GM12892 (cell line): ENCODE measurements around the gene IL6ST.
"Not testable (repeated sequence)": the region's sequence is repeated elsewhere in the genome, so short reads cannot be mapped to it uniquely, and the experiment has no call there.

Experiments
- DNase-seq: peaks from one replicate; pipeline ENCODE4 v3.0.0; 2011; ENCODE audit not compliant: insufficient read length
- FAIRE-seq: peaks from 2 replicates; lab custom pipeline; 2011; peaks lifted over from hg19 to GRCh38; lab: Jason Lieb, UNC
- POLR2A ChIP-seq: IDR thresholded peaks from 2 replicates; pipeline ENCODE4 v1.6.1; 2011; ENCODE audit warnings: low read depth, low read length, control low read depth
- POLR2AphosphoS5 ChIP-seq: IDR thresholded peaks from 2 replicates; pipeline ENCODE4 v1.6.1; 2011; ENCODE audit warnings: low read depth, low read length, control low read depth
- TAF1 ChIP-seq: IDR thresholded peaks from 2 replicates; pipeline ENCODE4 v1.6.1; 2011; ENCODE audit warnings: low read depth, mild to moderate bottlenecking, control low read depth, low read length, borderline replicate concordance

IL6ST gene

GRCh38 chr5:55986931-55987330, 7.8 kb downstream of the IL6ST start:
- FAIRE-seq = no peak
- DNase-seq = no peak
- TF ChIP-seq POLR2A (no peak), POLR2AphosphoS5 (no peak), TAF1 (no peak)

GRCh38 chr5:55985181-55985580, 9.6 kb downstream of the IL6ST start:
- TF ChIP-seq TAF1 (no peak), POLR2AphosphoS5 (no peak), POLR2A (no peak)
- DNase-seq = no peak
- FAIRE-seq = no peak

DNA sequence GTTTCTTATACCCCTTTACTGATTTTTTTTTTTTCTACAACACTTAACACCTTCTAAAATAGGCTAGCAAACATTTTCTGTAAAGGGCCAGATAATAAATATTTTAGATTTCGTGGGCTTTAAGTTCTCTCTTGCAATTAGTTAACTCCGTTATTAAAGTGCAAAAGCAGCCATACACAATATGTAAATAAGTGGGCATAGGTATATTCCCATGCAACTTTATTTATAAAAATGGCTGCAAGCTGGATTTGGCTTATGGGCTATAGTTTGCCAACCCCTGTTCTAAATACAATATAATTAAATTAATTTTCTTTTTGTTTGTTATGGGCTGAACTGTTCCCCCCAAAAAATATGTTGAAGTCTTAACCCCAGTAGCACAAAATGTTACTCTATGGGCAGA, 10.8 kb downstream of the IL6ST start:
- TF ChIP-seq TAF1 (no peak), POLR2AphosphoS5 (no peak), POLR2A (no peak)
- FAIRE-seq (no peak), DNase-seq (no peak)

DNA sequence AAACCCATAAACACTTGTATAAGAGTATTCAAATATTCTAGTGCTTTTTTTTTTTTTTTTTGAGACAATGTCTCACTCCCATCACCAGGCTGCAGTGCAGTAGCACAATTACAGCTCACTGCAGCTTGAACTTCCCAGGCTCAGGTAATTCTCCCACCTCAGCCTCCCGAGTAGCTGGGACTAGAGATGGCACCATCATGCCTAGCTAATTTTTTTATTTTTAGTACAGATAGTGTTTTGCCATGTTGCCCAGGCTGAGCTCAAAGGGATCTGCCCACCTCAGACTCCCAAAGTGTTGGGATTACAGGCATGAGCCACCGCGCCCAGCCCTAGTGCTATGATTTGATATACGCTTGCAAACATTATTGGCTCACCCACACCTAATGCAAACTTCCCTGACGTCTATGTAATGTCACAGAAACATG, 11.8 kb downstream of the IL6ST start:
- FAIRE-seq (no peak), DNase-seq (no peak)
- TF ChIP-seq TAF1 (no peak), POLR2A (no peak), POLR2AphosphoS5 (no peak)

DNA sequence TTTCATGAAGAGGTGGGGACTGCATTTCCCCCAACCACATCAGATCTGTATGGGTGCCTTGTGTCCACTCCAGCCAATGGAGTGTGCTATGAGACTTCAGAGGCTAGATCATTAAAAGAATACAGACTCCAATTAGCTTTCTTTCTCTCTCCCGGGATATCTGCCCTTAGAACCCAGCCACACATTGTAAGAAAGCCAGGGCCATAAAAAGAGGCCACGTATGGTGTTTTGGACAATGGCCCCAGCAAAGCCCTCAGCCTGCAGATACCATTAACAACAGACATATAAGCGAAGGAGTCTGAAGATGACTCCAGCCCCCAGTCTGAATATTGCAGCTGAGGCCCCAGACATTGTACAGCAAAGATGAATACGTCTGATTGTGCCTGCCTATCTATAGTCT, 21.5 kb downstream of the IL6ST start:
- TF ChIP-seq TAF1 (no peak), POLR2A (no peak), POLR2AphosphoS5 (no peak)

GRCh38 chr5:55969956-55970355, 24.8 kb downstream of the IL6ST start:
- FAIRE-seq = no peak
- TF ChIP-seq POLR2A = no peak
- no peak for TF ChIP-seq POLR2AphosphoS5
- no peak for TF ChIP-seq TAF1
- DNase-seq = no peak

More for the DNA sequence above, 21.5 kb downstream of the IL6ST start:
- no peak for DNase-seq
- FAIRE-seq = no peak

GRCh38 chr5:55966284-55966683, 28.5 kb downstream of the IL6ST start:
- no peak for FAIRE-seq
- DNase-seq = no peak
- no peak for TF ChIP-seq TAF1
- no peak for TF ChIP-seq POLR2AphosphoS5
- no peak for TF ChIP-seq POLR2A

DNA sequence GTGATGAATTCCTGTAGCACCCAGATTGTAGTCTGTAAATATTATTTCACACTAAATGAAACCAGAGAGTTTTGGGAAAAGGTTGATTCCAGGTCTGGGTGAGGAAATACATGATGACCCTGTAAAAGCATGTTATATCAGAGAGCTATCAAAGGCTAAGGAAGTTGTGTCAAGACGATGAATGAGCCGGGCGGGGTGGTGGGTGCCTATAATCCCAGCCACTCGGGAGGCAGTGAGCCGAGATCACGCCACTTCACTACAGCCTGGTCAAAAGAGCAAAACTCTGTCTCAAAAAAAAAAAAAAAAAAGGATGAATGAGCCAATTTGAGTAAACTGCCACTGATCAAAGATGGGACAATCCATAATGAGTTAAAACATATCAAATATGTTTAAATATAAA, 29.2 kb downstream of the IL6ST start:
- no peak for TF ChIP-seq POLR2A
- TF ChIP-seq TAF1 = no peak
- no peak for TF ChIP-seq POLR2AphosphoS5
- DNase-seq (no peak), FAIRE-seq (no peak)

DNA sequence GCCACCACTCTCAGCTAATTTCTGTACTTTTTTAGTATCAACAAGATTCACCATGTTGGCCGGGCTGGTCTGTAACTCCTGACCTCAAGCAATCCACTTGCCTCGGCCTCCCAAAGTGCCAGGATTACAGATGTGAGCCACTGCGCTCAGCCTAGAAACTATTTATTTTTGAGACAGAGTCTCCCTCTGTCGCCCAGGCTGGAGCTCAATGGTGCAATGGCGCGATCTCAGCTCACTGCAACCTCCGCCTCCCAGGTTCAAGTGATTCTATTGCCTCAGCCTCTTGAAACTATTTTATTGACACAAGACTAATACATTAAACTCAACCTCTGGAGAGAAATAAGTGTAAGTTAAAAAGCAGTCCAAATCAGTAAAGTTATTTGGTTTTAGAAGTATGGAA, 34.0 kb downstream of the IL6ST start:
- TF ChIP-seq POLR2A (no peak), TAF1 (no peak), POLR2AphosphoS5 (no peak)
- no peak for FAIRE-seq
- no peak for DNase-seq

DNA sequence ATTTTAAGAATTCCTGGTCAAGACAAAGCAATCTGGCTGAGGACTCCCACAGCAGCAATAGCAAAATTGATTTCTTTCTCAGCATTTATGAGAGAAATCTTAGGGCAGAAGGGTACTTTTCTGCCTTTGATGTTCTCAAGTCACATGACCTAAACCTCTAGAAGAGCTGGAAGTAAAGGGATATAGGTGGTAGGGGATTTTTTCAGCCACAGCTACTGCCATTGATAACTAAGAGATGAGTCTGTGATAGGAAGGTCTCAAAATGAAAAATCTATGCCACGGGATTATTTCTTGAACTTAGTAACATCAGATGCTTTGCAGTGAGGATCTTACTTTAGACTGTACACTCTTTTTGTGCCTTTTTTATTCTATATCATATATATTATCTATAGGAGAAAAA, 35.6 kb downstream of the IL6ST start:
- FAIRE-seq (no peak), DNase-seq (no peak)
- TF ChIP-seq POLR2A = no peak

DNA sequence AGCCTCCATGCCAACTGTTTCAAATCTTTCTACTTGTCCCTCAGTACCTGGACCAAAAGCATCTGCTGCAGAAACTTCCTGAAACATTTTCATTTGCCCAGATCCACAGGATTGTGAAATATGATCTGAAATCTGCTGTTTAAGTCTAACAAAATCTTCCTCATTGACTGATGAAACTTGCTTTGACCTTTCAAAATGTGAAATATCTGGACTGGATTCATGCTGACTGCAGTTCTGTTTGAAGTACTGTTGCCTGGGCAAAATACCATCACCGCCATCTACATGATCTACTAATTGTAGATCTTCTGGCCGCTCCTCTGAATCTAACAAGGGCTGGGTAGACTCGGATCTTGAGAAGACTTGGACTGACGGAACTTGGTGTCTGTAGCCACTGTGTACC, 53.6 kb downstream of the IL6ST start:
- not testable (repeated sequence) for DNase-seq, FAIRE-seq

DNA sequence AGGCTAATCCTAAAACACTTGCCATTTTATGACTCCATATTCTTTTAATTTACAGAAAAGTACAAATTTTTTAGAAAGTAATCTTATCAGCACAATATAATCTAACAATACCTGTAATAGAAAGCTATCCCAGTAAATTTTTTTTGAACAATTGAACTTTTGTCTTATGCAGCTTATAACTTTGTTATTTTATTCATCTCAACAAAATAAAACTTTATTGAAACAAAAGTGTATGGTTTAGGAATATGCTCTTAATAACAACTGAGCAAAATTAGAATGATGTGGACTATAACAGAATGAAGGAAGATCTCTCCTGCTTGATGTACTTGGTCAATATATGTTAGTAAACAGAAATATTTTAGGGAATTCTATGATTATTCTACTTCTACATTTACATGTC, 57.2 kb downstream of the IL6ST start:
- not testable (repeated sequence) for DNase-seq, FAIRE-seq

- DNase-seq (peak; percentile 46), FAIRE-seq (peak; percentile 63)
- TF ChIP-seq TAF1 = no peak
- no peak for TF ChIP-seq POLR2AphosphoS5
- no peak for TF ChIP-seq POLR2A
Observed at GRCh38 chr5:55936100-55936693, 58.6 kb downstream of the IL6ST start.
